ENCODE results near the gene STK11.

Gene STK11

DNA sequence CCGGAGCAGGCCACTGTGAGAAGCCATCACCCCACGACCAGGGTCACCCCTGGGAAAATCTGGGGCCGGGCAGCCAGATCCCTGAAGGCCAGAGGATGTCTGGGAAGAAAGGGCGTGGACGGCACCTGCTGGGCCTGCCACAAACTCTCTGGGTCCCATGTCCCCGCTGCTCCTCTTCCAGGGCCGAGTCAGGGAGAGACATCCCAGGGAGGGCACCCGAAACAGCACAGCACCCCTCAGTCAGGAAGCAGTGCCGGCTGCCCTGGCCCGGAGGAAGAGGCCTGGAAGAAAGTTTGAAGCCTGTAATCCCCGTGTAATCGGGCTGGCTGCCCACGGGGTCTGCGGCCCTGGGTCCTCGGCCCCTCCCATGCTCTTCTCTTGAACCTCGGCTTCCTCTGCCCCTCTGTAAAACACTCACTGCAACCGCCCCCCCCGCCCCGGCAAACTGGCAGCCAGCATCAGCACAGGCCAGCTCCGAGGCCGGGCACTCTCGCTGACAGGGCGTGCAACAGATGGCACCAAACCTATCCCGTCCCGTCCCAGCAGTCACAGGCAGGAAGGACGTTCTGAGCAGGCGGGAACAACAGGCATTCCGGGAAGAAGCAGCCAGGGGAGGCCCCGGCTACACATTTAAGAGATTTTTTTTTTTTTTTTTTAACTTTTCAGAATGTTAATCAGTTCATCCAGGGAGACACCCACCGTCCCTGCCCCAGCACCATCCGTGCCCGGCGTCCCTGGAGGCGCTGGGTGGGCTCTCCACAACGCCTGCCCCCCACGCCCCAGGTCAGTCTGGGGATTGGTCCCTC lies 33.0 kb upstream of the STK11 start:
- H3K4me1 ChIP-seq (ENCODE audit: insufficient read depth, low read length): no peaks in the 10 kb centered on the region
- no peaks in the 10 kb centered on the region for H3K27me3 ChIP-seq (ENCODE audit: insufficient read depth, low read length)
- H3K27ac ChIP-seq (ENCODE audit: low read length): no peak overlapping the region

DNA sequence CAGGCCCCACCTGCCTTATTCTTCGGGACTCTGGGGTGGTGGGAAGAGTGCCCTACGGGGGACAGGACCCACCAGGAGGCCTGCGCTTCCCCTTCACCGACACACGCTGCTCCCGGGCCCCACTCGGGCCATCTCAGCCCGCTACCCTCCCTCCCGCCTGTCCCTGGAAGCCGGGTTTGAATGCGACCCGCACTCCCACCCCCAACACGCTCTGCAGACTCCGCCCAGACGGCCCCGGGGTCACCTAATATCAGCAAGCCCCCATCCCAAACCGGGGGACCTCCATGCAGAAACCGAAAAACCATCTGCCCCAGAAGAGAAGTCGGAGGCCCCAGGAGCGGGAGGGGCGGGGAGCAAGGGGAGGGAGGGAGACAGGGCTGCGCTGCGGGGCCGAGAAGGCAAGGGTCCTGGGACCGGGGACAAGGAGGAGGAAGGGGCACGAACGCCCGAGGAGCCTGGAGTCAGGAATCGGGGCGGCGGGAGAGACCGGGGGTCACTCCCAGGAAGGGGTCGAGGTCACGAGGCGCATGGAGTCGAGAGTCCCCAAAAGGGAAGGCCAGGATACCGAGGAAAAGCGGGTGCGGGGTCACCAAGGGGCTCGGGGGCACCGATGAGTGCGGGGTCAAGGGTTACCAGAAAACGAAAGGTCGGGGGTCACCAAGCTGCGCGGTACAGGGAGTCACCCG lies 32.3 kb upstream of the STK11 start:
- Histone ChIP-seq H3K4me1 (ENCODE audit: insufficient read depth, low read length) (no peaks in the 10 kb centered on the region), H3K27ac (ENCODE audit: low read length) (no peak overlapping the region)

More for the DNA sequence above, 33.0 kb upstream of the STK11 start:
- Histone ChIP-seq H3K9me3 (ENCODE audit: insufficient read depth, low read depth, low read length) (no peaks in the 10 kb centered on the region), H3K36me3 (ENCODE audit: insufficient read depth, low read depth, low read length) (no peaks in the 10 kb centered on the region), H3K4me3 (ENCODE audit: low read length) (peak overlapping the region; percentile 90), H3K9ac (ENCODE audit: low read depth, low read length) (peak overlapping the region; percentile 90)

DNA sequence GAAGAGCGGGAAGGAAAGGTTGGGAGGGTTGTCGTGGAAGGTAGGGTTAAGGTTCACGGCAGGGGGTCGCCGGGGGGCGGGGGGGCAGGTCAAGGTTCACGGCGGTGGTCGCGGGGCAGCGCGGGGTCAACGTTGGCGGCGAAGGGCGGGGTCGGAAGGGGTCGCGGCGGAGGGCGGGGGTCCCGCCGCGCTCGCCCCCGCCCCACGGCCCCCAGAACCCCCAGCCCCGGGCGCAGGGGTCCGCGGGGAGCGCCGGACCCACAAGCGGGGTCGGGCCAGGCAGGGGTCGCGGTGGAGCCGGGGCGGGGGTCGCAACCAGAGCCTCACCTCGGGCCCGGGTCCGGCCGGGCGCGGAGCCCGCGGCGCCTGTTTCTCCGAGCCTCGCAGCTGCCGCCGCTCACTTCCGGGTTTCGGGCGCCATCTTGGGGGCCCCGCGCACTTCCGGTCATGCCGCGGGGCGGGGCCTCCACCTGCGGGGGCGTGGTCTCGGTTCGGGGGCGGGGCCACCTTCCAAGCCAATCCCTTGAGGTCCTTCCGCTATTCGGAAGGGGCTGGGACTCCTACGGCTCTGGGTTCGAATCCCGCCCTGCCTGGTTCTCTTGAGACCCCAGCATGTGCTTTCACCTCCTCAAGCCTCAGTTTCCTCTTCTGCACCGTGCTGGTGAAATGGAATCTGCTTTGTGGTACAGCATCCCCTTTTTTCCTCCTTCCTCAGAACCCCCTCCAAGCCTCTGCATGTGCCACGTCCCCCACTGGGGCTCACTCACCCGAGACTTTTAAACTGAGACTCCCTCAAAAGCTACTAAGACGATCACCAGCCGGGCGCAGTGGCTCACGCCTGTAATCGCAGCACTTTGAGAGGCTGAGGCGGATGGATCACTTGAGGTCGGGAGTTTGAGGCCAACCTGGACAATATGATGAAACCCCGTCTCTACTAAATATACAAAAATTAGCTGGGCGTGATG lies 31.5 kb upstream of the STK11 start, which contains the start of gene SBNO2:
TSS of gene SBNO2 (minus strand) at position 424 of the 965 bp plus-strand sequence. CDS start 19,992 bp downstream, outside the sequence.
- Histone ChIP-seq H3K27ac (ENCODE audit: low read length) (no peak within 1 kb of the TSS), H3K36me3 (ENCODE audit: insufficient read depth, low read depth, low read length) (no peaks in the 10 kb centered on the region), H3K27me3 (ENCODE audit: insufficient read depth, low read length) (no peaks in the 10 kb centered on the region), H3K9ac (ENCODE audit: low read depth, low read length) (peak within 1 kb of the TSS; percentile 90), H3K4me3 (ENCODE audit: low read length) (peak within 1 kb of the TSS; percentile 90), H3K4me1 (ENCODE audit: insufficient read depth, low read length) (no peaks in the 10 kb centered on the region), H3K9me3 (ENCODE audit: insufficient read depth, low read depth, low read length) (no peaks in the 10 kb centered on the region)

More for the DNA sequence above, 32.3 kb upstream of the STK11 start:
- Histone ChIP-seq H3K9ac (ENCODE audit: low read depth, low read length) (peak overlapping the region; percentile 90), H3K4me3 (ENCODE audit: low read length) (peak overlapping the region; percentile 90), H3K27me3 (ENCODE audit: insufficient read depth, low read length) (no peaks in the 10 kb centered on the region), H3K9me3 (ENCODE audit: insufficient read depth, low read depth, low read length) (no peaks in the 10 kb centered on the region), H3K36me3 (ENCODE audit: insufficient read depth, low read depth, low read length) (no peaks in the 10 kb centered on the region)

DNA sequence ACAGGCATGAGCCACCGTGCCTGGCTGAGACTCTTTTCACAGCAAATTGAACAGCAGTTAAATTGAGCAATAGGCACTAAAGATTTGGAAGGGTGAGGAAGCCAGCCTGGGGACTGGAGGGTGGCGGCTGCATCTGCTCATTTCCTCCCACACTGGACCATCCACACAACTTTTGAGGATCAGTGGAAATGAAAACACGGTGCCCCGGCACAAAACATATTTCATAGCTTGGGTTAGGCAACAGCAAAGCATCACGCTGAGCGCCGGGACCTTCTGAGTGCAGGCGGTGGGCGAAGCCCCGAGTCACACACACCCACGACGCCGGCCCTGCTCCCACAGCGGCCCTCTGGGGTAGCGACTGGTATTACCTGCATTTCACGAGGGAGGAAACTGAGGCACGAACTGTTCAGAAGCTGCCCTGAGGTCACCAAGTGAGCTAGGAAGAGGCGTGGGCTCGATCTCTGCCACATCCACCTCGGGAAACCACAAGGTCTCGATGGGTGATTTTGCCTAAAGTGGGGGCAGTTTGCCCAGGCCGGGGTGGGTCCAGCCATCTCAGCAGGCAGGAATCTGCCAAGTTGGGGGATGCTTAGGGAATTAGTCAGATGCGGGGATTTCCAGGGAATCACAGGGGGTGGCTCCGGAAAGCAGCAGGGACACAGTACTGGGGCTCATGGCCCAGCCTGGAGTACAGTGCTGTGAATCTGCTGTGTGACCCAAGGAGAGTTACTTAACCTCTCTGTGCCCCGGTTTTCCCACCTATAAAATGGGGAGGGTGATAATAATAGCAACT lies 28.1 kb upstream of the STK11 start:
- Histone ChIP-seq H3K9me3 (ENCODE audit: insufficient read depth, low read depth, low read length) (no peaks in the 10 kb centered on the region), H3K4me3 (ENCODE audit: low read length) (no peak overlapping the region), H3K4me1 (ENCODE audit: insufficient read depth, low read length) (peaks cover 4% of the 10 kb centered on the region; the same call in 1 of the 2 replicates), H3K9ac (ENCODE audit: low read depth, low read length) (no peak overlapping the region), H3K27me3 (ENCODE audit: insufficient read depth, low read length) (no peaks in the 10 kb centered on the region), H3K27ac (ENCODE audit: low read length) (no peak overlapping the region), H3K36me3 (ENCODE audit: insufficient read depth, low read depth, low read length) (no peaks in the 10 kb centered on the region)

DNA sequence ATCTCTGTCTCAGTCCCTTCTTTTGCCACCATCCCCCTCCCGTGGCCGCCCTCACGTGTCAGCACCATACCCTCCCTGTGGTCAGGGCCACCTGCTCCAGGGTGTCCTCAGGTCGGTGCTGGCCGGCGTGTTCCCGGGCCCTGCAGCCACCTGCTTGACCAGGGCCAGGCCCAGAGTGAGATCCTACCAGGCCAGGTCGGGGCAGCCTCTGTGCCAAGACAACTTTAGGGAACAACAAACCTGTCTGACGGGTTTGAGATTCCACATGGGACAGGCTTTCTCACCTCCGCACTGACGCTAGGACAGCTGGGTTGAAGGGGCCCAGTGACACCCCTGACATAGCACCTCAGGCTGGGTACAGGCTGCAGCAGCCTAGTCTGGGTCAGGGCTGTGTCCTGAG lies 24.0 kb upstream of the STK11 start:
- Histone ChIP-seq H3K4me3 (ENCODE audit: low read length) (no peak overlapping the region), H3K27ac (ENCODE audit: low read length) (no peak overlapping the region), H3K9me3 (ENCODE audit: insufficient read depth, low read depth, low read length) (no peaks in the 10 kb centered on the region), H3K9ac (ENCODE audit: low read depth, low read length) (peak overlapping the region; percentile 30; the same call in 1 of the 2 replicates), H3K27me3 (ENCODE audit: insufficient read depth, low read length) (no peaks in the 10 kb centered on the region), H3K4me1 (ENCODE audit: insufficient read depth, low read length) (peaks cover 4% of the 10 kb centered on the region; the same call in 1 of the 2 replicates), H3K36me3 (ENCODE audit: insufficient read depth, low read depth, low read length) (no peaks in the 10 kb centered on the region)

DNA sequence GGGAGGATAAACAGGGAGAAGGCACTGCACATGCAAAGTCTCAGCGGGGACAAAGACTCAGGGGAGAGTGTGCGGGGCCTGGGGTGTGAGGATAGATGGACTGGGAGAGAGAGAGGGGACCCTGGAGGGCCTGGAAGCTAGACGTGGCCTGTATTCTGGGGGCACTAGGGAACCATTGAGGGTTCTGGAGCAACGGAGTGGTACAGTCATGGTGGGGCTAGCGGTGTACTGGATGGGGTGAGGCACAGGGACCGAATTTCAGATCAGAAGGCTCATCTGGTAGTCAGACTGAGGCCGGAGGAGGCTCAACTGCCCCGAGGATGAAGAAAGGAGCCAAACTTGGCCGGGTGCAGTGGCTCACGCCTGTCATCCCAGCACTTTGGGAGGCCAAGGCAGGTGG lies 23.5 kb upstream of the STK11 start:
- no peaks in the 10 kb centered on the region for H3K36me3 ChIP-seq (ENCODE audit: insufficient read depth, low read depth, low read length)
- H3K27me3 ChIP-seq (ENCODE audit: insufficient read depth, low read length): no peaks in the 10 kb centered on the region
- no peaks in the 10 kb centered on the region for H3K9me3 ChIP-seq (ENCODE audit: insufficient read depth, low read depth, low read length)
- H3K9ac ChIP-seq (ENCODE audit: low read depth, low read length): peak overlapping the region; percentile 30; the same call in 1 of the 2 replicates
- no peak overlapping the region for H3K27ac ChIP-seq (ENCODE audit: low read length)
- no peak overlapping the region for H3K4me3 ChIP-seq (ENCODE audit: low read length)
- peaks cover 4% of the 10 kb centered on the region; the same call in 1 of the 2 replicates for H3K4me1 ChIP-seq (ENCODE audit: insufficient read depth, low read length)

DNA sequence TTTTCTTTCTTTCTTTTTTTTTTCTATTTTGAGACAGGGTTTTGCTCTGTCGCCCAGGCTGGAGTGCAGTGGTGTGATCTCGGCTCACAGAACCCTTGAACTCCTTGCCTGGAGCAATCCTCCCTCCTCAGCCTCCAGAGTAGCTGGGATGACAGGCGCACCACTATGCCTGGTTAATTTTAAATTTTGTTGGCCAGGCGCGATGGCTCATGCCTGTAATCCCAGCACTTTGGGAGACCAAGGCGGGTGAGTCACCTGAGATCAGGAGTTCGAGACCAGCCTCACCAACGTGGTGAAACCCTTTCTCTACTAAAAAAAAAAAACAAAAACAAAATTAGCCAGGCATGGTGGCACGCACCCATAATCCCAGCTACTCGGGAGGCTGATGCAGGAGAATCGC lies 22.9 kb upstream of the STK11 start:
- Histone ChIP-seq H3K27me3 (ENCODE audit: insufficient read depth, low read length) (no peaks in the 10 kb centered on the region), H3K4me1 (ENCODE audit: insufficient read depth, low read length) (peaks cover 4% of the 10 kb centered on the region; the same call in 1 of the 2 replicates), H3K27ac (ENCODE audit: low read length) (no peak overlapping the region), H3K9ac (ENCODE audit: low read depth, low read length) (no peak overlapping the region), H3K4me3 (ENCODE audit: low read length) (no peak overlapping the region), H3K9me3 (ENCODE audit: insufficient read depth, low read depth, low read length) (no peaks in the 10 kb centered on the region), H3K36me3 (ENCODE audit: insufficient read depth, low read depth, low read length) (no peaks in the 10 kb centered on the region)

DNA sequence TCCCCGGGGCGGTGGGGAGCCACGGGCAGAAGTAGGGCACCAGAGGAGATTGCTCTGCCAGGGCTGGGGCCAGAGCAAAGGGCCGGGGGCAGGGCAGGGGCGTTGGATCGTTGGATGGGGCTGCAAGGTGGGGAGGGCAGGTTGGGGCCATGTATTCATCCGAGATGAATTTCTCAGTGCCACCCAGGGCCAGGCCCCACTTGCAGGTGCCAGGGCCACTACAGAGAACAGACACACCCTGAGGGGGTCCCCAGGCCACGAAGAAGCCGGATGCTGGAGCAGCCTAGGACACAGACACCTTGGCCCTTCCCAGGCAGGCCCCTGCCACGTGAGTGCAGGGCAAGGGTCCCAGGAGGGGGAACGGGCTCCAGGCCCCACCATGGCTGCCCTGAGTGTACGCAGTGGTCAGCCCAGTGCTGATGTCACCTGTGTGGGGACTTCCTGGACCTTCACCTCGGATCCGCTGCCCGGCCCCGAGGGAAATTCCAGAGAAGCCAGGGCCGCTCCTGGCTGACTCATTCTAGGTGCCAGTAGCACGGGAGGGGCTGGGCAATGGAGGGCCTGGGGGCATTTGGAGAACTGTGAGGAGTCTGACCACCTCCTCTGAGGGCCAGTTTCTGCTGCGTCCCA lies 21.9 kb upstream of the STK11 start:
- peaks cover 4% of the 10 kb centered on the region; the same call in 1 of the 2 replicates for H3K4me1 ChIP-seq (ENCODE audit: insufficient read depth, low read length)
- H3K4me3 ChIP-seq (ENCODE audit: low read length): no peak overlapping the region
- no peak overlapping the region for H3K9ac ChIP-seq (ENCODE audit: low read depth, low read length)
- H3K27me3 ChIP-seq (ENCODE audit: insufficient read depth, low read length): no peaks in the 10 kb centered on the region
- no peak overlapping the region for H3K27ac ChIP-seq (ENCODE audit: low read length)
- no peaks in the 10 kb centered on the region for H3K9me3 ChIP-seq (ENCODE audit: insufficient read depth, low read depth, low read length)
- no peaks in the 10 kb centered on the region for H3K36me3 ChIP-seq (ENCODE audit: insufficient read depth, low read depth, low read length)

DNA sequence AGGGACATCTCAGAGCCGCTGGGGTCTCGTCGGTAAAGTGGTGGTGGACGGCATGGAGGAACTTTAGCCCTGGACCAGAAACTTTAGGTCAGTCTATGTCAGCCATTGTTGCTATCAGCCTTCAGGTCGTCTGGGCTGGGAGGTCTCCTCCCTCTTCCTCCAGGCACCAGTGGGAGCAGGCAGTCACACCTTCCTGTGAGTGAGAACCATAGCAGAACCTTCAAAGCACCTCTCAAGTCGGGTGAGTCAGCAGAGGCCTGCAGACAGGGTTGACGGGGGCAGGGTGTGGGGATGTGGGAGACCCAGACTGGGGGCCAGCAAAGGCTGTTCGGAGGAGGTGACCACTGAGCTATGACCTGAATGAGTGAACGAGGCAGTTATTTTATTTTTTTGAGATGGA lies 16.2 kb upstream of the STK11 start:
- Histone ChIP-seq H3K9ac (ENCODE audit: low read depth, low read length) (no peak overlapping the region), H3K36me3 (ENCODE audit: insufficient read depth, low read depth, low read length) (no peaks in the 10 kb centered on the region), H3K4me1 (ENCODE audit: insufficient read depth, low read length) (no peaks in the 10 kb centered on the region), H3K27me3 (ENCODE audit: insufficient read depth, low read length) (no peaks in the 10 kb centered on the region), H3K27ac (ENCODE audit: low read length) (no peak overlapping the region), H3K4me3 (ENCODE audit: low read length) (no peak overlapping the region), H3K9me3 (ENCODE audit: insufficient read depth, low read depth, low read length) (no peaks in the 10 kb centered on the region)

DNA sequence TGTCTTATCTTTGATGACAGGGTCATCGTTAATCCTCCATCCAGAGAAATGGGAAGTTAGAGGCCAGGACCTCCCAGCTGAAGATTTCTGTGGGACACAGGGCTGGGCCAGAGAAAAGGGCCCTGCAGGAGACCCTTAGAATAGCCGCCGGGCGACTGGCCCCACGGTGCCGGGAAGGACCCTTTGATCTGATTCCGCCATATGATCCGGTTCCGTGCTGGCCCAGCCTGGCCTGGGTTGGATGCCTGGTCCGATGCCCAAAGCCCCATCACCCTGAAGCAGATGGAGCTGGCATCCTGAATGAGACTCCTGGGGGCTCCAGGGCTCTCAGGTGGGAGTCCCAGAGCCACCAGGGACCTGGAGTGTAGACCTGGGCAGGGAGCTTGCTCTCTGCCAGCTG lies 6.0 kb upstream of the STK11 start:
- no peaks in the 10 kb centered on the region for H3K36me3 ChIP-seq (ENCODE audit: insufficient read depth, low read depth, low read length)

More for the DNA sequence above, 6.0 kb upstream of the STK11 start:
- H3K27ac ChIP-seq (ENCODE audit: low read length): no peak overlapping the region
- no peak overlapping the region for H3K4me3 ChIP-seq (ENCODE audit: low read length)
- H3K9me3 ChIP-seq (ENCODE audit: insufficient read depth, low read depth, low read length): no peaks in the 10 kb centered on the region
- no peaks in the 10 kb centered on the region for H3K4me1 ChIP-seq (ENCODE audit: insufficient read depth, low read length)
- no peaks in the 10 kb centered on the region for H3K27me3 ChIP-seq (ENCODE audit: insufficient read depth, low read length)
- no peak overlapping the region for H3K9ac ChIP-seq (ENCODE audit: low read depth, low read length)
